Thoracic aorta (tissue), 2 donors: ENCODE measurements around the gene SDK1. TPM values are rescaled to one million over a fixed set of nuclear protein-coding genes. Genes with fewer than 3 reads are reported as not detected.
"Not testable (repeated sequence)": the region's sequence is repeated elsewhere in the genome, so short reads cannot be mapped to it uniquely, and the experiment has no call there.

Experiments used
- ATAC-seq: fragments of 150-250 bp; one replicate; pipeline ENCODE4 v1.8.0; 2017; ENCODE audit warnings: low read depth; ENCODE audit not compliant: insufficient number of reproducible peaks, low FRiP score
- DNase-seq: peaks from one replicate; pipeline ENCODE4 v3.0.0-alpha.2; 2020; ENCODE audit warnings: low spot score
- H3K27ac ChIP-seq, 2 donors: fragments of 200-600 bp; sonication (generic); 1 replicate in 1 of 2; 2 replicates in 1 of 2; pipeline ENCODE4 v1.5.1; 2016; ENCODE audit warnings: mild to moderate bottlenecking in 2 of 2, moderate library complexity in 2 of 2
- H3K27me3 ChIP-seq: fragments of 200-600 bp; sonication (generic); replicated peaks from 2 replicates; pipeline ENCODE4 v1.6.0; 2016; ENCODE audit warnings: mild to moderate bottlenecking; ENCODE audit not compliant: insufficient read depth
- H3K36me3 ChIP-seq: fragments of 200-600 bp; sonication (generic); one replicate; pipeline ENCODE4 v1.5.1; 2016
- H3K4me1 ChIP-seq, 2 donors: fragments of 200-600 bp; sonication (generic); 1 replicate in 1 of 2; 2 replicates in 1 of 2; pipeline versions ENCODE4 v1.5.1 to v1.6.0; 2016; ENCODE audit warnings: low read depth in 2 of 2, mild to moderate bottlenecking in 1 of 2; ENCODE audit not compliant: control insufficient read depth in 1 of 2
- H3K4me3 ChIP-seq: fragments of 200-600 bp; sonication (generic); 2 replicates; pipeline ENCODE4 v1.5.1; 2016; ENCODE audit warnings: mild to moderate bottlenecking
- H3K9me3 ChIP-seq: fragments of 200-600 bp; sonication (generic); 2 replicates; pipeline ENCODE4 v1.5.1; 2016
- CTCF ChIP-seq: fragments of 200-600 bp; sonication (generic); IDR thresholded peaks from one replicate; pipeline ENCODE4 v1.5.1; 2019; ENCODE audit warnings: antibody characterized with exemption
- total RNA-seq, 2 donors: library from RNA; depleted of rRNA; stranded (reverse); fragments of >200 nt; gene quantifications; one replicate each; pipeline versions ENCODE4 v1.1.0 to v1.2.3, GENCODE V29; 2016

Gene SDK1
- total RNA-seq, 2 donors from 2014 or later = 27.5 to 29.2 TPM

DNA sequence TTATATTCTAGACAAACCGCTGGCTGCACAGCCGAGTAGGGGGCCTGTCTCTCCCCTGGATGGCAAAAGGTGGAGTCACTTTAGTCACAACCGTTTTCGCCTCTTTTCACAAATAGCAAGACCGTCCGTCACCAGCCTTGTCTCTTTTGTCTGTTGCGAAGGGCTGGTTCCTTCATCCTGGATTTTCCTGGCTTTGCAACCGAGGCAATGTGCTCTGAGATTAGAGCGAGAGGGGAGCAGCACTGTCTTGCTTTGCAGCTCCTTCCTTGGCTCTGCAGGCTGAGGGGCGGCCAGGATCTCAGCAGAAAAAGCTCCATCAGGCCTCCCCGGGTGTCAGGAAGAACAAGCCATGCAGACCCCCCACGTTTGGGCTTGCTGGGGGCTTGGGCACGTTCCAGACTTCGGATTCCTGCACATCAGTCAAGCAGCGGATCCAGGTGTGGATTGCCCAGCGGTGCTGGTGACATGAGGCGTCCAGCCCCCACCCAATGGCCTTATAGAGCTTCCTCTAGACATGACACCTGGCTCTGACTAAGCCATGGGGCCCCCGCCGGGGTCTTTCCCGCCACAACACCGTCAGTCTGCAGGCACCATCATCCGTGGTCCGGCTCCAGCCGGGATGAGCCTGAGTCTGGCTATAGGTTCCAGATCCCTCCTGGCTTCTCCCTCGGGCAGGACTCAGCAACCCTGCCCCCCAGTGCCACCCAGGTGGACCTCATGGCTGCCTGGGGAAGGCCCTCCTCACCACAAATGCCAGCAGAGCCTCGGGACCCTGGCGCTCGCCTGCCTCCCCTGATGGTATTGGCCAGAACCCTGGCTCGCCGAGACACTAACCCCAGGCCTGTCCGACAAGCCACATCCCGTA lies 913.5 kb downstream of the SDK1 start:
- H3K27me3 ChIP-seq = no peaks in the 10 kb centered on the region
- no peak for DNase-seq
- H3K36me3 ChIP-seq = peaks cover 15% of the 10 kb centered on the region
- no peak for ATAC-seq
- no peak overlapping the region for H3K4me3 ChIP-seq
- no peaks in the 10 kb centered on the region for H3K4me1 ChIP-seq
- H3K27ac ChIP-seq = no peak overlapping the region
- no peak for TF ChIP-seq CTCF
- H3K9me3 ChIP-seq = no peaks in the 10 kb centered on the region

DNA sequence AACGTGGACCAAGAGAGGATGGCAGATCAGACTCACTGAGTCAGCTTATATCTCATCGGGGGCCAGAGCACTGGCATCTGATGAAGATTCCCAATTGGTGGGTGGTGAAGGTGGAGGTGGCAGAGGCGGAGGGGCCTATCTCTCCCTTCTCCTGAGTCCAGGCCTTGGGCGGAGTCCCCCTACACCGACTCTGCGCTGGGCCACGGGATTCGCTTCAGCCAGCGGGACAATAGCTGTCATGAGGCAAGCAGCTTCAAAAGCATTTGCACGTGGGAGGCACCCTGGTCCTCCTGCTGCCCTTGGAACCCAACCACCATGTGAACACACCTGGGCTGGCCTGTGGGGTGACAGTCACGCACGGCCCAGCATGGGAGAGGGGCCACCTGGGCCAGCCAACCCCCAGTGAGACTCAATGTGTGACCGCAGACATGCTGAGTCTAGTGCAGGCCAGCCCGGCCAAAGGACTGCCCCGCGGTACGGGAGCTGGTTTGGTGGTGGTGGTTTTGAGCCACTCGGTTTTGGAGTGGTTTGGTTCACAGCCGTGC lies 914.2 kb downstream of the SDK1 start:
- peaks cover 15% of the 10 kb centered on the region for H3K36me3 ChIP-seq
- DNase-seq (no peak), ATAC-seq (no peak)
- H3K27ac ChIP-seq = no peak overlapping the region
- TF ChIP-seq CTCF = no peak
- no peak overlapping the region for H3K4me3 ChIP-seq
- H3K27me3 ChIP-seq = no peaks in the 10 kb centered on the region
- no peaks in the 10 kb centered on the region for H3K4me1 ChIP-seq
- H3K9me3 ChIP-seq = no peaks in the 10 kb centered on the region

GRCh38 chr7:4216016-4216415 lies 915.0 kb downstream of the SDK1 start:
- Histone ChIP-seq H3K36me3 (peaks cover 10% of the 10 kb centered on the region), H3K4me1 (no peaks in the 10 kb centered on the region), H3K4me3 (no peak overlapping the region), H3K9me3 (no peaks in the 10 kb centered on the region), H3K27ac (no peak overlapping the region), H3K27me3 (no peaks in the 10 kb centered on the region)
- no peak for TF ChIP-seq CTCF
- ATAC-seq (no peak), DNase-seq (no peak)

GRCh38 chr7:4217126-4217660 lies 916.1 kb downstream of the SDK1 start:
- not testable (repeated sequence) for DNase-seq, ATAC-seq, H3K27ac ChIP-seq, H3K4me3 ChIP-seq, H3K9me3 ChIP-seq, H3K4me1 ChIP-seq, H3K27me3 ChIP-seq
- peaks cover 10% of the 10 kb centered on the region for H3K36me3 ChIP-seq

GRCh38 chr7:4218481-4218880 lies 917.4 kb downstream of the SDK1 start:
- Histone ChIP-seq H3K4me1 (peaks cover 0 to 3% of the 10 kb centered on the region in 2 donors), H3K4me3 (no peak overlapping the region), H3K27me3 (no peaks in the 10 kb centered on the region), H3K27ac (no peak overlapping the region), H3K9me3 (no peaks in the 10 kb centered on the region), H3K36me3 (peaks cover 10% of the 10 kb centered on the region)
- no peak for ATAC-seq
- no peak for DNase-seq
- no peak for TF ChIP-seq CTCF
